Stimulated activated CD4-positive, alpha-beta T cell treated with anti-CD3 and anti-CD28 coated beads, Interleukin-2, amount 100 ng/mL, for 4 hours (primary cell): ENCODE results near the gene SDK1.
"Not testable (repeated sequence)": the region's sequence is repeated elsewhere in the genome, so short reads cannot be mapped to it uniquely, and the experiment has no call there.

Source experiments
- DNase-seq: peaks from one replicate; pipeline ENCODE4 v3.0.0-alpha.2; 2020; ENCODE audit warnings: low read depth

Gene SDK1

GRCh38 chr7:3582145-3582544 lies 281.1 kb downstream of the SDK1 start:
- not testable (repeated sequence) for DNase-seq

GRCh38 chr7:3585826-3586225 lies 284.8 kb downstream of the SDK1 start:
- DNase-seq: no peak

GRCh38 chr7:3588341-3588740 lies 287.3 kb downstream of the SDK1 start:
- no peak for DNase-seq

- DNase-seq: no peak
These were observed 288.7 kb downstream of the SDK1 start for GRCh38 chr7:3589752-3590151.

- DNase-seq: no peak
These were observed 290.2 kb downstream of the SDK1 start for GRCh38 chr7:3591219-3591618.

GRCh38 chr7:3591944-3592343 lies 290.9 kb downstream of the SDK1 start:
- DNase-seq: no peak

GRCh38 chr7:3592401-3593134 lies 291.5 kb downstream of the SDK1 start:
- DNase-seq: no peak

GRCh38 chr7:3594901-3595300 lies 293.8 kb downstream of the SDK1 start:
- no peak for DNase-seq

GRCh38 chr7:3598854-3599253 lies 297.8 kb downstream of the SDK1 start:
- no peak for DNase-seq

GRCh38 chr7:3605222-3605621 lies 304.2 kb downstream of the SDK1 start:
- no peak for DNase-seq

- DNase-seq: no peak
These were observed 305.4 kb downstream of the SDK1 start for GRCh38 chr7:3606436-3606835.

GRCh38 chr7:3607847-3608246 lies 306.8 kb downstream of the SDK1 start:
- no peak for DNase-seq

GRCh38 chr7:3616306-3616705 lies 315.3 kb downstream of the SDK1 start:
- DNase-seq: no peak

- DNase-seq: no peak
These were observed 329.0 kb downstream of the SDK1 start for GRCh38 chr7:3630081-3630480.

GRCh38 chr7:3634396-3634795 lies 333.3 kb downstream of the SDK1 start:
- DNase-seq: no peak

- DNase-seq: no peak
These were observed 335.2 kb downstream of the SDK1 start for GRCh38 chr7:3636131-3636860.

- DNase-seq: no peak
These were observed 338.2 kb downstream of the SDK1 start for GRCh38 chr7:3639253-3639652.

- no peak for DNase-seq
These were observed 340.5 kb downstream of the SDK1 start for GRCh38 chr7:3641582-3641981.

GRCh38 chr7:3643091-3643490 lies 342.0 kb downstream of the SDK1 start:
- DNase-seq: no peak

GRCh38 chr7:3648276-3648675 lies 347.2 kb downstream of the SDK1 start:
- DNase-seq: no peak

GRCh38 chr7:3649250-3649649 lies 348.2 kb downstream of the SDK1 start:
- DNase-seq: no peak

- no peak for DNase-seq
These were observed 348.8 kb downstream of the SDK1 start for GRCh38 chr7:3649678-3650440.

GRCh38 chr7:3650844-3651243 lies 349.8 kb downstream of the SDK1 start:
- no peak for DNase-seq
